Ecto neural progenitor cell (in vitro differentiated cells): Measurements from ENCODE around the gene ATP6V1D.
"Not testable (repeated sequence)": the region's sequence is repeated elsewhere in the genome, so short reads cannot be mapped to it uniquely, and the experiment has no call there.

Experiments
- DNase-seq: peaks from one replicate; pipeline ENCODE4 v3.0.0-alpha.2; 2018; ENCODE audit warnings: low spot score

The ATP6V1D gene

DNA sequence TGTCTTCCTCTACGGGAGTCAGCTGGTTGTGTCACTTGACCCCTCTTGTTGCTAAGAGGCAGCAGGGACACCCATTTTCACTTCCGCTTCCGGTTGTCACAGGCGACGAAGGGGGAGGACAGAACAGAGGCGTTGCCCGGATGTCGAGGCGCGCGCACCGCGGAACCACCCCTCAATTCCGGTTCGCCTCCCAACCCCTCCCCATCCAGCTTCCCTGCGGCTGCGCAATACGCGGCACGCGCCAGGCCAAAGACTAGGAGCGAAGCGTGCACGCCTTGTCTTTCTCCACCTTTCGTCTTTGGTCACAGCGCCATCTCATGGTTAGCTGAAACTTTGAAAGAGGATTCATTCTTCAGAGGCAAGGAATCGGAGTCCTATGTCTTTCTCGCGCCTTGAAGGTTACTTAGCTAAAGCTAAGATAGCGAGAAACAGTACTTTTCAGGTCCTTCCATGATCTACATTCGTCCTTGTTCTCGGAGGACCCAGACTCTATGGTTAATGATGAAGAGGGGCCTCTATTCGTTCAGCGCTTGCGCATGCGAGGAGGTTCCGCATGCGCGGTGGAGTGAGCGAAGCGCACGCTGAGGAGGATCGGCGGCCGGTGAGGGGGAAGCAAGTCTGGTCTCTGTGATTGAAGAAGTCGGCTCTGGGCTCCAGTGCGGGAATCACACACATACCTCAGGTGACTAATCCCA is at the start of gene ATP6V1D, which contains the start of gene EIF2S1:
Gene ATP6V1D (minus strand): TSS at position 30 of the 695 bp plus-strand sequence. CDS start 106 bp downstream, outside the sequence.
Gene EIF2S1 (plus strand): TSS at position 554 of the 695 bp plus-strand sequence. CDS start 4,440 bp downstream, outside the sequence.
- DNase-seq, result peak; percentile 99

DNA sequence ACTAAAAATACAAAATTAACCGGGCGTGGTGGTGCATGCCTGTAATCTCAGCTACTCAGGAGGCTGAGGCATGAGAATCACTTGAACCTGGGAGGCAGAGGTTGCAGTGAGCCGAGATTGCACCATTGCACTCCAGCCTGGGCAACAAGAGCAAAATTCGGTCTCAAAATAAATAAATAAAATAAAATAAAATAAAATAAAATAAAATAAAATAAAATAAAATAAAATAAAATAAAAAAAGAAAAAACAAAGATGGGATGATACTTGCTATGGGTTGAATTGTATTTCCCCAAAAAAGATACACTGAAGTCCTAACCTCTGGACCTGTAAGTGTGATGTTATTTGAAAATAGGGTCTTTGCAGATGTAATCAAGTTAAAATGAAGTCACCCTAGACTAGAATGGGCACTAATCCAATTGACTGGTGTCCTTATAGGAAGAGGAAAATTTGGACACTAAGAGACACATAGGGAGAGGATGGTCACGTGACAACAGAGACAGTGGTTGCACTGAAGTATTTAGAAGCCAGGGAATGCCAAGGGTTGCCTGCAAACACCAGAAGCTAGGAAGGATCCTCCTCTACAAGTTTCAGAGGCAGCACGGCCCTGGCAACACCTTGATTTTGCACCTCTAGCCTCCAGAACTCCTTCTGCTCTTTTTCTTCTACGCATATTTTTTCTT is 48.7 kb upstream of the ATP6V1D start:
- DNase-seq, result not testable (repeated sequence)

DNA sequence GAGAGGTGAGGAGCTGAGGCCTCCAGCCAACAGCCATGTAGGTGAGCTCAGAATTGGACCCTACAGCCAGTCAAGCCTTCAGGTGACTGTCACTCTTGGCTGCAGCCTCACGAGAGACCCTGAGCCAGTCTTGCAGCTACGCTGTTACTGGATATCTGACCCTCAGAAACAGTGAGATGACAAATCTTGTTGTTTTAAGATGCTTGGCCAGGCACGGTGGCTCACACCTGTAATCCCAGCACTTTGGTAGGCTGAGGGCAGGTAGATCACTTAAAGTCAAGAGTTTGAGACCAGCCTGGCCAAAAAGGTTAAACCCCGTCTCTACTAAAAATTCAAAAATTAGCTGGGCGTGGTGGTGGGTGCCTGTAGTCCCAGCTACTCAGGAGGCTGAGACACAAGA is 46.2 kb upstream of the ATP6V1D start:
- no peak for DNase-seq

DNA sequence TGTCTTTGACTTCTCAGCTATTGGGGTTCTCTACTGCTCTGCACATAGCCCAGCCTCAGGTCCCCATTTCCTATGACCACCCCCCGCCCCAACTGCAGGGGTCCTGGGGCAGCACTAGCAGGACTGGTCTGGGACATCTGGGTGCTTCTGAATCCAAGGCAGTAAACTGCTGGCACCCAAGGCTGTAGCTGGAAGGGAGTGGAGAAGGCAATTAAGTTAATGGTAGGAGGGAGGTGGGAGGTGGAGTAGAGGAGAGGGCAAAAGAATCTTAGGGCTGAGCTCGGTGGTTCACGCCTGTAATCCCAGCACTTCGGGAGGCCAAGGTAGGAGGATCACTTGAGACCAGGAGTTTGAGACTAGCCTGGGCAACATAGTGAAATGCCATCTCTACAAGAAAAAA is 40.8 kb upstream of the ATP6V1D start:
- peak; percentile 18 for DNase-seq

DNA sequence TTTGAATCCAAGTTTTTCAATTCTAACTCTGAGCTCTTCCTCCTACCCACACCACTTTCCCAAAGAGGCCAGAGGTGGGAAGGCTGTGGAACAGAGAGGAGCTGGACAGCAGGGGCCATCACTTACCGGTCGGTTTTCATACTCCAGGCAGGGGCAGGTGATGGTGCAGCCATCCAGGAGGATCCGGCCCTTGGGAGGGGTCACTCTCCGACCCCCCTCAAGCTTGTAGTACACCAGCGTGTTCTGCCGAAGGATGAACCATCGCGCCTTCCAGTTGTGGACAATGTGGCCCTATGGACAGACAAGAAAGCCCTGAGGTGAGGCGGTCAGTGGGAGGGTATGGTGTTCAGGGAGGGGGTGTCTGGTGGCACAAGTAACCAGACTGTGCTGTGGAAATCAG is 37.9 kb upstream of the ATP6V1D start:
- DNase-seq, result no peak

DNA sequence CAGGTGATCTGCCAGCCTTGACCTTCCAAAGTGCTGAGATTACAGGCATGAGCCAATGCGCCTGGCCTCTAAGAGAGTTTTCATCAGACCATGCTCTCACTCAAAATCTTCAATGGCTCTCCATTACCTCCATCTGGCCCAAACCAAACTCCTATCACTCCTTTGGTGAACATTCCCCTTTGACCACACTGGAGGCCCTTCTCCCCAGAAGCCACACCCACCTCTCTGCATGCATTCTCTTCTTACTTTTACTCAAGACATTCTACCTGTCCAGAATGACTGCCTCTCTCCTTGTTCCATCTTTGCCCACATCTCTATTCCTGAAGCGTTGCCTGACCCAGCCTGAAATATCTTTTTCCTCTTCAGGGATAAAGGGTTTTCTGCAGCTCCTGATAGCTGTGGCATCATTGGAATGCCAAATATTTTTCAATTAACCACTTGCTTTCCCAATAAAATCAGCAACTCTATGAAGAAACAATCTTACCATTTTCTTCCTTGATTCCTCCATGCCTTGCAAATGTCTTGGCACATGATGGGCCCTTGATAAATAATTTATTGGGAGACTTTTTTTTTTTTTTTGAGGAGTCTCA is 36.9 kb upstream of the ATP6V1D start:
- DNase-seq, result no peak

DNA sequence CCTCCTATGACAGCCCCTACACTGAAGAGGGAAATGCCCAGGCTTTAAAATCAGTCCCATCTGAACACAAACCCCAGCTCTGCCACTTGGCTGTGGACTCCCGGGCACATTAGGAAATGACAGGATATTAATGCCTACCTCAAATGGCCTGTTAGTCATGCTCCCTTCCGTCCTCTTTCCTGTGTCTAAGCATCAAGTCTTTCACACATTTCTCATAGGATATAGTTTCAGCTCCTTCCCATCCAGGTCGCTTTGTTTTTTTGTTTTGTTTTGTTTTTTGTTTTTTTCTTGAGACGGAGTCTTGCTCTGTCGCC is 36.2 kb upstream of the ATP6V1D start:
- DNase-seq, result no peak

DNA sequence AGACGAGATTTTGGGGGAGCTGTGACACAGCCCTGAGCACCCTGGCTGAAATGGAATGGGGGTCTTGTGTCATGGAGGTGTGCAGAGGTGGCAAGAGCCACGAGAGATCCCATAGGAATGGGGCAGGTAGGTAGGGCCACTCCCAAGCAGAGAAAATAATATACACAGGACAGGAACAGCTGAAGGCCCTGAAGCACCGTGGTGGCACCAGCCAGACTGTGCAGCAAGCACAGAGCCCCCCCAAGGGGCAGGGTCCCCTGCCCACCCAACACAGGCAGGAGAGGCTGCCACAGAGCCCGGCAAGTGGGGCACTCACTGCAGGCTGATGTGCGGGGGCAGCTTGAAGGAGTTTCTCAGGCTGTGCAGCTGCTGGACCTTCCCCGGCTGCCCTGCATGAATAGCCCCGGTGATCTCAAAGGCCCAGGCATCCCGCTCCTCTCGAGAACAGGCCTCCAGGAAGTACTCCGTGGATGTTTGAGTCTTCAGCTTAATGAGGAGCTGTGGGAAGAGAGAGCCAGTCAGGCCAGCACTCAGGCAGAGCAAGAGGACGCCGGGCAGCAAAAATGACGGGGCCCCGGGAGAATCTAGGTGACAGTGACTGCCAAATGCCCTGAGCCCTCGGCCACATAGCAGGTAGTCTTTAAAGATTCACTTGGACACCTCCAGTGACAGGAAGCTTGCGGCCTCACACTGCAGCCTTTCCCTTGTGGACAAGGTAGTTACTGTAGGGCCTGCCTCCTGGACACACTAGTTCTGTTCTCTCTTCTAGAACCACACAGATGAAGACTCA is 35.7 kb upstream of the ATP6V1D start:
- DNase-seq, result no peak

DNA sequence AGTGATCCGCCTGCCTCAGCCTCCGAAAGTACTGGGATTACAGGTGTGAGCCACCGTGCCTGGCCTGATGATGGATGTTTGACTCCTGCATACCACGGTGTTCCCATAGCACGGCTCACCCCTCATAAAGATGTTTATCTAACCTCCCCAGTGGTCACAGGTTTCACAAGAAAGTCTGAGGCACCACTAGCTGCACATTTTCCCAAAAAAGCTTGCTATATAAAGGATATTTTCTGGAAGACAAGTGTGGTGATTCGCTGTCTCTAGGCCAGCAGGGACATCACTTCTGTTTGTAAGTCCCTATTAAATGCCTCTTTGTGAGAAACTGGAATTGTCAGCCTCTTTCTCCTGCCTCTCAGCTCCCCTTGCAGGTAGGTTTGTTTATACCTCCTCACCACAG is 34.1 kb upstream of the ATP6V1D start:
- DNase-seq, result no peak

DNA sequence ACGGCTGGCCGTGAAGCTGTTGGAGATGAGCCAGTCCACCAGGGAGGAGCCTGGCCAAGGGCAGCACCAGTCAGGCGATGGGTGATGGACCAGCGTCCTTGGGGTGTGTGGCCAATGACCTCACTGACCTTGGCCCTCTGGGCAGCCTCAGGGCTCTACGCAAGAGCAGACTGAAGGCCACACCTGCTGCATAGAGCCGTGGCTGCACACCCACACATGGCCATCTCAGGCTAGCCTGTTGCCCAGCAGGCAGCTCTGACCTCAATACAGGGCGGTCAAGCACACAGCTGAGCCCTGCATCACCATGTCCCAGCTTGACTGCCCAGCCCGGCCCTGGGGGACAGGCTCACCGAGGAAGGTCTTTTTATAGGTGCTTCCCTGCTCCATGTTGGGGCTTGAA is 33.2 kb upstream of the ATP6V1D start:
- no peak for DNase-seq

DNA sequence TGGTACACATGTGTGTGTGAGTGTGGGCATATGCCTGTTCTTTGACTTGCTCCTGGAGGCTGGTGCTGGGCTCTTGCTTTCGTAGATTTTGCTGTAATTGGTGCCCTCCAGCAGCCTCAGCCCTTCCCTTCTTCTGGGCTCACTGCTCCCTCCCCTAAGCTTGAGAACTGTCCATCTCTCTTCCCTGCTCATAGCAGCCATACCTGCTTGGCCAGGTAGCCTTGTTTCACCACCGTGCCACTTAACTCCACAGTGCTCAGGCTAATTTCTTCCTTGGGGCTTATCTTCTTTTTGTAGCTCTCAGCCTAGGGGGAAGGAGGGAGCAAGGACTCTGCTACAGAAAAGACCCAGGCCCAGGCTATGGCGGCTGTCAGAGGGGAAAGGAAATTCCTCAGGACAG is 32.5 kb upstream of the ATP6V1D start:
- no peak for DNase-seq

DNA sequence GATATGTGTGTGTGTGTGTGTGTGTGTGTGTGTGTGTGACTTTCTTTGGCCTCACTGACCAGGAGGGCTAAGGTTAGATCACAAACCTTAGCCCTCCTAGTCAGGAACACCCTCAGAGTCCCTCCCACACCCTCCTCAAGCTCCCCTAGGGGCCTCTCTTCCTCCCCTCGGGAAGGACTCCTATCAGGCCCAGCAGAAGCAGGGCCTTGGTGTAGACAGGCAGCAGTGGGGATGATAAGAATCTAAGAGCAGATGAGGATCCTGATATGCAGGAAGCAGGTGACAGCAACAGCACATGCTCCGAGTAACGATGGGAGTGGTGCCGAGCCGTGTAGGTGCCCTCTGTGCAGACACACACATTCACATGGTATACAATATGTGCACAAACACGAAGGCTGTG is 31.7 kb upstream of the ATP6V1D start:
- DNase-seq, result no peak

DNA sequence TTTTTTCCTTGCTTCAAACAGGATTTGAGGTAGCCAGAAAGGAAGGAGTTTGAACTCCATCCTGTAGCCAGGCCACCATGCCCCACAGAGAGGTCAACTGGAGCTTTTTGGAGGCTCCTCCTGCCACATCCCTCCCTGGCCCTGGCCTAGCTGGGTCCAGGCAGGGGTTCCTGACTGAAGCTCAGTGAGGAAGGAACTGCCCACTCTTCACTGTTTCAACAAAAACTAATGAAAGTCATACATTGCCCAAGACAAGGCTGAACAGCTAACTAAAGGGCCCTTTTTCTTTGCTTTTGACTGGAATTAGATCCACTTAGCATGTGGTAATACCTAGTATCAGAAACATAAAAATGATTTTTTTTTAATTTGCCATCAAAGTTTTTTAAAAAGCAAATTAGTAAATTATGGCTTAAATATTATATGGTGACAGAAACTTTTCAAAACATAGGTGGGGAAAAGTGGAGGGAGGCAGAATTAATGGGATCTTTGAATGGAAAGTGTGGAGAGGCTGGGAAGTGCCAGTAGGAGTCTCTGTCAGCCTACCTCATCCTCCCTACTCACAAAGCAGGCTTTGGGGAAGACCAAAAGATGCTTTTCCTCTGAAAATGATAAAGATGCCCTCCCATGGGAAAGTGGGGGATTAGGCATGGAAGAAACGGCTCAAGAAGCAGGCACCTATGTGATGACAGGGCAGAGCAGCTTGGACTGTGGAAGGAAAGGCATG is 30.4 kb upstream of the ATP6V1D start:
- DNase-seq, result no peak

DNA sequence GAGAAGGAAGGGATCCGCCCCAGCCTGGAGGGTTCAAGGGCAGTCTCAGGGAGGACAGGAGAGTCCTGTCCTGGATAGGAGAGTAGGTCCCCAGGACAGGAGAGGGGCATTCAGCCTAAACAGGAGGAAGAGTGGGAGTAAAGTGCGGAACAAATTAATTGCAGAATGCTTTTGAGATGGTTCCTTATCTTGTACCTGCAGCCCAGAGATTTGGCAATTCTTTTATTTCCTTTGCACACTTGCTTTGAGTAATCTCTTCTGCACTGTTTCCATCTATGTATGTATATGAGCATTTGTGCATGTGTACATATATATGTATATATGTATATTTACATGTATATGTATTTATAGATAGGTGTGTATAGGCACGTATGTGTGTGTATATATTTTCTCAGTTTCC is 29.7 kb upstream of the ATP6V1D start:
- no peak for DNase-seq

DNA sequence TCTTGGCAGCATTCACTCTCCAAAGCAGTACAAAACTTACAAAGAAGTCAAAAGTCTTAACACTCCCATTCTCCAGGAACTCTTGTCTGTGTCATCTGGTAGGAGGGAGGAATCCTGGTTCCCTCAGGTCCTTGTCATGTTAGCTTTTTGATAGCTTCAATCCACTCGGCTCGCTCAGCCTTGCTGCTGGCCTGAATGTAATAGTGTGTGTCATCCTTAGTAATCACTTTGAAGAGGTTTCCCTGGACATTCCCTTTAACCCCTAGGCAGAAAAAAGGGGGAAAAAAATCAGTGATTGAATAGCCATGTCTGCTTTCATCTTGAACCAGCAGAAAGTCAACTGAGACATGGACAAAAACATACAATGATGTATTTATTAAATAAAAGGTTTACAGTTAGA is 27.6 kb upstream of the ATP6V1D start:
- no peak for DNase-seq

DNA sequence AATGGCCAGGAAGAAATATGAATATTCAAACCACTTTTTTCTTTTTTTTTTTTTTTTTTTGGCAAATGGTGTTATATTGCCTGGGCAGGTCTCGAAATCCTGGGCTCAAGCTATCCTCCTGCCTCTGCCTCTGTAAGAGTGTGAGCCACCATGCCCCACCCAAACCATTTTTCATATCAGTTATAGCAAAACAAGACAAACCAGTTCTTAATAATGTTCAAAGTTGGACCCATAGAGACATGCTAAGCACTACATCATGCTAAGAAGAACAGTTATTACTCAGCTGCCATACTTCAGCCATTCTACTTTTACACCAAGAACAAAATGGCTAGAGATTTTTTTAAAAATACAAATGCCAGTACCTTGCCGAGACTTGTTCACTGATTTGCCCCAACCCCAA is 26.0 kb upstream of the ATP6V1D start:
- no peak for DNase-seq

DNA sequence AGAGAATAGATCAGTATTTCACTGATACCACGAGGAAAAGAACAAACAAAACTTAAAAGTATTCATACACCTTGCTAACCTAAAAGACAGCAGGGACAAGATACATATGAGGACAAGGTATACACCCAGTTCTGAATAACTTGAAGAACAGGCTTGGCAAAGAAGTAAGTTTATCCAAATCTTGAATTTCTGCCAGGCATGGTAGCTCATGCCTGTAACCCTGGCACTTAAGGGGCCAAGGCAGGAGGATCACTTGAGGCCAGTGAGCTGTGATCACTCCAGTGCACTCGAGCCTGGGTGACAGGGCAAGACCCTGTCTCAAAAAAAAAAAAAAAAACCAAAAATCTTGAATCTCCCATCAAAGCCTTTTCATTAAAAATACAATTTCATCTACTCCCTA is 25.5 kb upstream of the ATP6V1D start:
- DNase-seq, result no peak

DNA sequence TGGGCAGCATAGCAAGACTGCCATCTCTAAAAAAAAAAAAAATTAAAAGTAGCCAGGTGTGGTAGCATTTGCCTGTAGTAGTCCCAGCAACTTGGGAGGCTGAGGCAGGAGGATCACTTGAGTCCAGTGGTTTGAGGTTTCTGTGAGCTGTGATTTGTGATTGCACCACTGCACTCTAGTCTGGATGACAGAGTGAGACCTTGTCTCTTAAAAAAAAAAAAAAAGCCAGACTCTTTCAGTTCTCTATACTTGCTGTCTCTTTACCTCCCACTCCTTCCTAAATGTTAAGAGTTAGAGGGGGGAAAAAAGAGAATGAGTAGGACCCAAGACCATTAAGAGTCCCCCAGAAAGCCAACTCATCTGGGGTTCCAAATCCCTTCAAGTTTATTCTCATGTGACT is 18.3 kb upstream of the ATP6V1D start:
- no peak for DNase-seq

DNA sequence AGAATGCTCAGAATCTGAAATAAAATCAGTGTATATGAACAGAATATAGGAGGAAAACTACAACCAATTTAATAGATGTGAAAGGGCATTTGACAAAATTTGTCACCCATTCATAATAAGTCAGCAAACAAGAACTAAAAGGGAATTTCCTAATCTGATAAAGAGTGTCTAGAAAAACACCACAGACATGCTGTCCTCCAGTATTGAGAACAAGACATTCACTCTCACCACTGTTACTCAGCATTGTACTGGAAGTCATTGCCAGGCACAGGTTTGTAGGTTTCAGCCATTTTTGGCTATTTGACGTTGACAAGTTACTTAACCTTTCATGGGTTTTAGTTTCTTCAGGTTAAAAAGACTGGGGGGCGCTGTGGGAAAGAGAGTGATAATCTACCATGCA is 13.7 kb upstream of the ATP6V1D start:
- DNase-seq, result no peak

DNA sequence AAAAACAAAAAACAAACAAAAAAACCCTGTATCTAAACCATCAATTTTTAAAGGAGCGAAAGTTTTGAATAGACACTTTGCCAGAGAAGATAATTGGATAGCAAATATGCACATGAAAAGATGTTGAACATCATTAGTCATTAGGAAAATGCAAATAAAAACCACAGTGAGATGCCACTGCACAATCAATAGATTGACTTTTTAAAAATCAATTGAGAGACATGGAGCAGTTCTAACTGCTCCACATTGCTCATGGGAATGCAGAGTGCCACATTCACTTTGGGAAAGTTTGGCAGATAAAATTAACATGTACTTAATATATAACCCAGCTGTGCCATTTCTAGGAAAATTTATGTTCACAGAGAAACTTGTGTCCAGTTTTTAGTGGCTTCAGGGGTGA is 13.2 kb upstream of the ATP6V1D start:
- DNase-seq, result no peak

DNA sequence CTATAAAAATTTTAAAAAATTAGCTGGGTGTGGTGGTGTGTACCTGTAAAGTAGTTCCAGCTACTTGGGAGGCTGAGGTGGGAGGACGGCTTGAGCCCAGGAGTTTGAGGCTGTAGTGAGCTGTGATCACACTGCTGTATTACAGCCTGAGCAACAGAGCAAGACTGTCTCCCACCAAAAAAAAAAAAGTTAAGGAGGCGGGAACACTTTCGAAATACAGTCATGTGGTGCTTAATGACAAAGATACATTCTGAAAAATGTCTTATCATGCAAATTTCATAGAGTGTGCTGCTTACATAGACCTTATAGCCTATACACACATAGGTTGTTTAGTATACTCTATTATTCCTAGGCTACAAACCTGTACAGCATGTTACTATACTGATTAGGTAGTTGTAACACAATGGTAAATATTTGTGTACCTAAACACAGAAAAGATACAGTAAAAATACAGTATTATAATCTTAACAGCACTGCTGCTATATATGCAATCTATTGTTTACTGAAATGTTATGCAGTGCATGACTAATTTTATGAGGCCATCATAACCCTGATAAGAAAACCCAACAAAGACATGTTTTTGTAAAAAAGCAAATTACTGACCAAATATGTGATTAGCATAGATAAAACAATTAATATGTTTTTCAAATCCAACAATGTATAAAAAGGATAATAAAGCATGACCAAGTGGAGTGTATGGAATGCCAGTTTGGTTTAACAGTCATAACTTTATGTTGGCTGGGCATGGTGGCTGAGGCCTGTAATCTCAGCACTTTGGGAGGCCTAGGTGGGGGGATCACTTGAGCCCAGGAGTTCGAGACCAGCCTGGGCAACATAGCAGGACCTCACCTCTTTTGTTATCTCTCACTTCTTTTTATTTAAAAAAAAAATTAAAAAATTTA is 11.9 kb upstream of the ATP6V1D start:
- DNase-seq, result no peak
